HCT116 (cell line): ENCODE measurements around the gene NOL9. TPM values are rescaled to one million over a fixed set of nuclear protein-coding genes. Genes with fewer than 3 reads are reported as not detected.

Experiments
- ATAC-seq: fragments of 200-7000 bp; cut with Tn5 transposase; 2 replicates; pipeline ENCODE4 v1.9.1; 2020; ENCODE audit warnings: mild to moderate bottlenecking, moderate library complexity
- BruUV-seq: library from RNA; stranded (reverse); fragments of 400-500 nt; replicated peaks from 2 replicates; lab custom pipeline; 2021; lab: Mats Ljungman, UMichigan
- CTCF ChIA-PET: fragments of 300-600 bp; sonication (Branson Sonifier 250); formaldehyde crosslinking; loops from one replicate; lab custom pipeline; 2021; ENCODE audit warnings: antibody characterized with exemption; lab: Charles Lee
- POLR2A ChIA-PET: fragments of 300-600, 350-600 bp; sonication (Branson Sonifier 250); formaldehyde crosslinking; loops from one replicate; lab custom pipeline; 2021; ENCODE audit warnings: antibody characterized with exemption; lab: Charles Lee
- RAD21 ChIA-PET, 2 experiments: fragments of 300-600 bp; sonication (Branson Sonifier 250); formaldehyde crosslinking; loops; one replicate each; lab custom pipeline; 2023; ENCODE audit warnings: low total read pairs in 2 of 2; ENCODE audit not compliant: uncharacterized antibody in 2 of 2, unreplicated experiment in 2 of 2, low non-redundant PET in 1 of 2; lab: Charles Lee
- DNase-seq: peaks from one replicate; pipeline ENCODE4 v3.0.0-alpha.2; 2010; ENCODE audit warnings: low read depth, low spot score
- H2AFZ ChIP-seq: fragments of 200-600 bp; shearing (Covaris generic), sonication (generic); 2 replicates; pipeline ENCODE4 v1.6.1; 2017; ENCODE audit warnings: low read depth, mixed run types, mixed read lengths, antibody characterized with exemption, low read length; ENCODE audit not compliant: poor library complexity, severe bottlenecking
- H3K27ac ChIP-seq: 2 replicates; pipeline ENCODE4 v1.5.1; 2012; ENCODE audit warnings: low read depth, low read length
- H3K27me3 ChIP-seq: fragments of 200-600 bp; sonication (generic); 2 replicates; pipeline ENCODE4 v1.6.1; 2016; ENCODE audit warnings: mixed run types, low read length, mixed read lengths; ENCODE audit not compliant: insufficient read depth
- H3K36me3 ChIP-seq, 2 experiments: fragments of 200-500 bp in 1 of 2; fragments of 200-600 bp in 1 of 2; sonication (Bioruptor generic) in 1 of 2; sonication (generic) in 1 of 2; 2 replicates each; pipeline versions ENCODE4 v1.5.1 to v1.6.1; 2014 to 2016; ENCODE audit warnings: low read length in 2 of 2, inconsistent platforms in 1 of 2, mixed read lengths in 1 of 2, mixed run types in 1 of 2; ENCODE audit not compliant: insufficient read depth in 2 of 2, control insufficient read depth in 1 of 2
- H3K4me1 ChIP-seq, 2 experiments: fragments of 200-600 bp in 1 of 2; sonication (generic) in 1 of 2; 2 replicates each; pipeline versions ENCODE4 v1.5.1 to v1.6.1; 2012 to 2017; ENCODE audit warnings: low read length in 2 of 2, inconsistent platforms in 1 of 2, mild to moderate bottlenecking in 1 of 2, mixed read lengths in 1 of 2, mixed run types in 1 of 2, moderate library complexity in 1 of 2; ENCODE audit not compliant: insufficient read depth in 2 of 2, control insufficient read depth in 1 of 2
- H3K4me2 ChIP-seq: fragments of 200-600 bp; sonication (generic); 2 replicates; pipeline ENCODE4 v1.6.1; 2017; ENCODE audit warnings: mixed run types, low read length, mixed read lengths
- H3K4me3 ChIP-seq, 2 experiments: fragments of 200-600 bp in 1 of 2; sonication (generic) in 1 of 2; replicated peaks in 1 of 2; 2 replicates each; pipeline ENCODE4 v1.5.1; 2011 to 2016; ENCODE audit warnings: low read length in 2 of 2, control low read depth in 1 of 2, low read depth in 1 of 2, mild to moderate bottlenecking in 1 of 2, mixed read lengths in 1 of 2, mixed run types in 1 of 2
- H3K79me2 ChIP-seq: fragments of 200-600 bp; sonication (generic); 2 replicates; pipeline ENCODE4 v1.6.1; 2017; ENCODE audit warnings: mild to moderate bottlenecking, mixed run types, low read length, moderate library complexity, mixed read lengths; ENCODE audit not compliant: insufficient read depth
- H3K9ac ChIP-seq: fragments of 200-600 bp; sonication (generic); 2 replicates; pipeline ENCODE4 v1.6.1; 2016; ENCODE audit warnings: low read length, mixed read lengths
- H3K9me2 ChIP-seq: fragments of 200-600 bp; sonication (generic), shearing (Covaris generic); 2 replicates; pipeline ENCODE4 v1.6.1; 2017; ENCODE audit warnings: mixed run types, mild to moderate bottlenecking, moderate library complexity; ENCODE audit not compliant: insufficient read depth
- H3K9me3 ChIP-seq, 2 experiments: fragments of 200-500 bp in 1 of 2; fragments of 200-600 bp in 1 of 2; sonication (Bioruptor generic) in 1 of 2; sonication (generic) in 1 of 2; 2 replicates each; pipeline ENCODE4 v1.6.1; 2014 to 2017; ENCODE audit warnings: low read length in 2 of 2, mixed read lengths in 2 of 2, inconsistent platforms in 1 of 2, low read depth in 1 of 2, mild to moderate bottlenecking in 1 of 2, mixed run types in 1 of 2, moderate library complexity in 1 of 2; ENCODE audit not compliant: control insufficient read depth in 1 of 2, insufficient read depth in 1 of 2
- H4K20me1 ChIP-seq: fragments of 200-600 bp; sonication (generic), shearing (Covaris generic); 2 replicates; pipeline ENCODE4 v1.6.1; 2017; ENCODE audit warnings: mixed run types, mild to moderate bottlenecking, moderate library complexity; ENCODE audit not compliant: insufficient read depth
- ATF3 ChIP-seq: IDR thresholded peaks from 2 replicates; pipeline ENCODE4 v1.6.1; 2012
- CTCF ChIP-seq, 3 experiments: fragments of 200-600 bp in 1 of 3; sonication (generic) in 1 of 3; IDR thresholded peaks in 2 of 3; conservative IDR thresholded peaks in 1 of 3; 2 replicates each; pipeline ENCODE4 v1.5.1; 2012 to 2017; ENCODE audit warnings: low read depth in 2 of 3, low read length in 2 of 3, antibody characterized with exemption in 1 of 3, borderline replicate concordance in 1 of 3, control low read depth in 1 of 3, mild to moderate bottlenecking in 1 of 3, mixed read lengths in 1 of 3, mixed run types in 1 of 3, moderate library complexity in 1 of 3; ENCODE audit not compliant: insufficient read depth in 1 of 3
- EGR1 ChIP-seq: IDR thresholded peaks from 2 replicates; pipeline ENCODE4 v1.6.1; 2012; ENCODE audit warnings: low read depth
- ELF1 ChIP-seq: IDR thresholded peaks from 2 replicates; pipeline ENCODE4 v1.6.1; 2012; ENCODE audit warnings: low read depth, borderline replicate concordance
- EZH2 ChIP-seq: fragments of 200-600 bp; sonication (generic); IDR thresholded peaks from 2 replicates; pipeline ENCODE4 v1.6.1; 2017; ENCODE audit warnings: antibody characterized with exemption, mixed run types
- FOSL1 ChIP-seq: IDR thresholded peaks from 2 replicates; pipeline ENCODE4 v1.6.1; 2012; ENCODE audit warnings: low read depth
- JUND ChIP-seq: IDR thresholded peaks from 2 replicates; pipeline ENCODE4 v1.6.1; 2012
- MAX ChIP-seq: IDR thresholded peaks from 2 replicates; pipeline ENCODE4 v1.6.1; 2012
- POLR2A ChIP-seq: IDR thresholded peaks from 2 replicates; pipeline ENCODE4 v1.7.0; 2011; ENCODE audit warnings: borderline replicate concordance; ENCODE audit not compliant: insufficient read depth, insufficient read length; ENCODE audit errors: extremely low read depth
- POLR2AphosphoS5 ChIP-seq: IDR thresholded peaks from 2 replicates; pipeline ENCODE4 v1.6.1; 2011; ENCODE audit warnings: mild to moderate bottlenecking, low read depth, low read length, moderate library complexity
- RAD21 ChIP-seq: IDR thresholded peaks from 2 replicates; pipeline ENCODE4 v1.6.1; 2012; ENCODE audit warnings: low read depth, mild to moderate bottlenecking
- REST ChIP-seq: IDR thresholded peaks from 2 replicates; pipeline ENCODE4 v1.6.1; 2012; ENCODE audit warnings: low read depth
- SP1 ChIP-seq: IDR thresholded peaks from 2 replicates; pipeline ENCODE4 v1.6.1; 2012; ENCODE audit warnings: low read depth
- SRF ChIP-seq: IDR thresholded peaks from 2 replicates; pipeline ENCODE4 v1.6.1; 2012; ENCODE audit warnings: low read depth
- TCF7L2 ChIP-seq: IDR thresholded peaks from 2 replicates; pipeline ENCODE4 v1.7.0; 2011; ENCODE audit warnings: borderline replicate concordance, inconsistent platforms; ENCODE audit not compliant: insufficient read depth, insufficient read length; ENCODE audit errors: extremely low read depth
- YY1 ChIP-seq: IDR thresholded peaks from 2 replicates; pipeline ENCODE4 v1.6.1; 2011; ENCODE audit warnings: low read length, low read depth, moderate library complexity, mild to moderate bottlenecking; ENCODE audit not compliant: insufficient replicate concordance; ENCODE audit errors: extremely low read depth
- intact Hi-C: fragments of 100-400 bp; cut with micrococcal nuclease; formaldehyde crosslinking; loops from 2 replicates; pipeline ENCODE4 v1.10.0; 2022
- total RNA-seq: library from RNA; stranded (reverse); gene quantifications from one replicate; pipeline ENCODE4 v1.2.1, GENCODE V29; 2021; ENCODE audit not compliant: unreplicated experiment

Gene NOL9
- total RNA-seq, 1 experiment from 2014 or later, result 46.4 TPM

GRCh38 chr1:6582370-6582769 lies 28.1 kb upstream of the NOL9 start:
- no peak overlapping the region for H3K27ac ChIP-seq
- no peak overlapping the region for H2AFZ ChIP-seq
- H3K9me3 ChIP-seq, result no peaks in the 10 kb centered on the region
- no peak overlapping the region for H3K4me2 ChIP-seq
- H4K20me1 ChIP-seq, result no peaks in the 10 kb centered on the region
- POLR2A ChIA-PET, result no interaction called here
- no TSS peak for BruUV-seq
- H3K4me3 ChIP-seq, result no peak overlapping the region
- CTCF ChIA-PET, result no interaction called here
- no peak for TF ChIP-seq CTCF (IDR thresholded peaks at IDR 0.05 in 2 of 3, conservative IDR thresholded peaks at IDR 0.05 in 1 of 3; ENCODE audit: borderline replicate concordance in 1 of 3, insufficient read depth in 1 of 3, low read depth in 2 of 3, low read length in 2 of 3)
- TF ChIP-seq REST, result no peak
- TF ChIP-seq MAX, result no peak
- TF ChIP-seq EGR1, result no peak
- no peak for TF ChIP-seq FOSL1
- TF ChIP-seq POLR2A, result no peak
- TF ChIP-seq JUND, result no peak
- no peak for TF ChIP-seq POLR2AphosphoS5
- no peak for TF ChIP-seq ATF3
- no peak for TF ChIP-seq SP1
- no peak for TF ChIP-seq TCF7L2
- no peak for TF ChIP-seq YY1
- no peak for TF ChIP-seq RAD21
- no peak for TF ChIP-seq ELF1
- no peak for TF ChIP-seq SRF
- no peak for TF ChIP-seq EZH2
- peaks cover 30% of the 10 kb centered on the region for H3K79me2 ChIP-seq
- DNase-seq, result no peak
- peaks cover 14 to 23% of the 10 kb centered on the region in 2 experiments for H3K4me1 ChIP-seq
- no peak for ATAC-seq
- H3K36me3 ChIP-seq, result peaks cover 0 to 3% of the 10 kb centered on the region in 2 experiments; a peak in 1 of 4 replicates
- no peaks in the 10 kb centered on the region for H3K27me3 ChIP-seq
- no peak overlapping the region for H3K9ac ChIP-seq
- intact Hi-C loops, result no loop called here
- H3K9me2 ChIP-seq, result no peaks in the 10 kb centered on the region
- RAD21 ChIA-PET, result no interaction called here
